Muscle of back (tissue), 11 donors: Measurements from ENCODE around the gene DAAM1. TPM values are rescaled to one million over a fixed set of nuclear protein-coding genes. Genes with fewer than 3 reads are reported as not detected.
A peak's percentile ranks its signal among the peaks of the same experiment; 100 is the strongest.

Source experiments
- DNase-seq, 3 donors: peaks; one replicate each; pipeline versions ENCODE4 v3.0.0 to v3.0.0-alpha.2; 2013
- polyA plus RNA-seq, 10 donors: library from polyadenylated mRNA; unstranded; fragments of 120-200 nt; gene quantifications; one replicate each; pipeline ENCODE4 v1.2.1, GENCODE V29; 2013; ENCODE audit not compliant: insufficient read length in 10 of 10

The DAAM1 gene
- polyA plus RNA-seq, 10 donors: 31.1 to 58.2 (median 40.2) TPM

- no peak for DNase-seq
Measured at GRCh38 chr14:59186306-59186705, 2.2 kb upstream of the DAAM1 start.

GRCh38 chr14:59187118-59187517, 1.3 kb upstream of the DAAM1 start:
- DNase-seq: no peak

- no peak for DNase-seq
Measured at GRCh38 chr14:59187802-59188460, 536 bp upstream of the DAAM1 start.

- DNase-seq: no peak
Measured at GRCh38 chr14:59189091-59189785, 771 bp downstream of the DAAM1 start.

DNA sequence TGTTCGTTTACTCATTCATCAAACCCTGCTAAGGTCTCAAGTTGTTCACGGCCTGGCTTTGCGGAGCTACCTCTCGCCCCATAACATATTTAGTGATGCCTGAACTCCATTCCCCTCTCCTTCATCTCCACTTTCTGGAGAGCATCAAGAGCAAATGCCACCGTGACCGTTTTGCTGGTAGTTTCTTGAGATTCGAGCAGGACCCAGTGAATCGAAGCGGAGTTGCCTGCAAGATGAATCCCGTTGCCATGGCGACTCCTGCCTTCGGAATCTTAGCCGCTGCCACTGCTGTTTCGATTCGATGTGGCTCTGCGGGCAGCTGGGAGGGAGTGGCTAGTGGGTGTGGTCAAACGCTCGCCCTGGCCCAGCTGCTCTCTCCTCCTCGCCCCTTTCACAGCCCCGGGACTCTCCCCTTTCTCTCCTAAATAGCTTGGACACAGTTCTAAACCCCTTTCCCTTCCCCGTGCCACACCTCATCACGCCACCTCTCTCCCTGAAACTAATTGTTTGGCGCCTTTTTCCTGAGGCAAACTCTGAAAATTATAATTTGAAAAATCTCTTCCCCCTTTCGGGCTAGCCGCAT, 1.4 kb downstream of the DAAM1 start:
- peak; percentile 82 to 93 (median 84) for DNase-seq

- no peak for DNase-seq
Measured at GRCh38 chr14:59190372-59190771, 1.9 kb downstream of the DAAM1 start.

DNA sequence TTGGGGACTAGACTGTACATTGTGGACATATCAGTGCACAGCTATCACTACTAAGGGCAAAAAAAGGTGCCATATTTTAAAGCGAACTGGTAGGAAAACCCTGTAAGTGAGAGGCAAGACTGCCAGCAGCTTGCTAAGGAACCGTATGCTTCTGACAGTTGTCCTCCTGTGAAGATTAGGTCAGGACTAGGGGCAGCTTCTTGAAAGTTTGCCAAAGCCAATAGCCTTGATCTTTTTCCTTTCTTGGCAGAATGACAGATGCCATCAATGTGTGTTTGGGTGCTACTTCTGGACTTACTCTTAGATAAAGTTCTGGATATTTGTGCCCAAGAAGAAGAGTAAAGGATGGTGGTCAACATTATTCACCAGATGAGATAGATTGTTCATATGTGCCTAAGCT, 7.4 kb downstream of the DAAM1 start:
- no peak for DNase-seq

DNA sequence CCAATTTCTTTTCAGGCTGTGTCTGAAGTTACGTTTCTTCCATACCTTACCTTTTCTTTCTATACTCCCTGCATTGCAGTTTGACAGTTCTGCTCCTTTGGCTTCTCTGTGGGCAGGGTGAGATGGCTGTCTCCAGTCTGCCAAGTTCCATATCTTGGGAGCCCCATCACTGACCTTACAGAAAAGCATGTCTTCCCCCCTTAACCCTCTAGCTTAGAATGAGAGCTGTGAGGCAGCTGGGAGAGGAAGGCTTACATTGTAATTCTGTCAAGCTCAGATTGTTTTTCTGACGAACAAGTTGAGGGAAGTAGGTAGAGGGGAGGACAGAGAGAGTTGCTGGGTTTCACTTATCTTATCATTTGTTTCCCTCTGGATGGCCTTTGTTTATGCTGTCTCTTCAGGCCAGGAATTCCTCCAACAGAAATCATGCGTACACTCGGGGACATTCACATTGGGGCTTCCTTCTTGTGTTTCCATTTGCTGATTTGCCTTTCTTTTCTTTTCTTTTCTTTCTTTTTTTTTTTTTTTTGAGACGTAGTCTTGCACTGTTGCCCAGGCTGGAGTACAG, 9.3 kb downstream of the DAAM1 start:
- DNase-seq: no peak

DNA sequence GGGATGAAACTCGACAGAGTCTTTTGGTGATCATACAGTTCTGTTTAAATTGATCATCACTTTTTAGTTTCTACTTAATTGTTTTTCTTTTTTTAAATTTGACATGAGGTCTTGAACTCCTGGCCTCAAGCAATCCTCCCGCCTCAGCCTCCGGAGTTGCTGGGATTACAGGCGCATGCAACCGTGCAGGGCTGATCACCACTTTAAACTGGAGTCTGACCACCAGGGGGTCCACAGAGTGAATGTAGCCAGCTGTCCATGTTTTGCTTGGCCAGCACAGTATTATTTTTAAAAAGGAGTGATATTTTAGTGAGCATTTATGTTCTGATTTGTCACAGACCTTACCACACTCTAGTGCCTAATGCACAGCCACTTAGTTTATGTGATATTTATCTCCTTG, 10.7 kb downstream of the DAAM1 start:
- no peak for DNase-seq

- no peak for DNase-seq
Measured at GRCh38 chr14:59199614-59200013, 11.1 kb downstream of the DAAM1 start.

DNA sequence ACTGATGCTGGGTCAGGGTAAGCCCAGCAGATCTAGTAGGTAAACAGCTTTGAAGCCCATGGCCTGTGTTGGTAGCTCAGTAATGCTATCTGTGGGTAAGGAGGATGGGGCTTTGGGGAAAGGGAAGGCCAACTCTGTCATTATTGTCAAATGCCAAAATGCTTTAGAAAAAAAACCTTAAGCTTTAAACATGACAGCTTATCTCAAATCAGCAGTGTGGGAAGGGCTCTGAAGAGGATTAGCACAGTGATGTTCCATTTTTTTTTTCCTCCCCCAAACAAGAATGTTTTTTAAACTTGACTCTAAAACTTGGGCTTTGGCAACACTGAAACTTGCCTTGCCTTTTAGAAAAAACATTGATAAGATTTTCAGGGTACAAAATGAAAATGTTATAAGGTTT, 11.7 kb downstream of the DAAM1 start:
- no peak for DNase-seq

GRCh38 chr14:59202031-59202430, 13.6 kb downstream of the DAAM1 start:
- DNase-seq: no peak

- DNase-seq: no peak
Measured at GRCh38 chr14:59204305-59204704, 15.8 kb downstream of the DAAM1 start.

- no peak for DNase-seq
Measured at GRCh38 chr14:59206892-59207291, 18.4 kb downstream of the DAAM1 start.

DNA sequence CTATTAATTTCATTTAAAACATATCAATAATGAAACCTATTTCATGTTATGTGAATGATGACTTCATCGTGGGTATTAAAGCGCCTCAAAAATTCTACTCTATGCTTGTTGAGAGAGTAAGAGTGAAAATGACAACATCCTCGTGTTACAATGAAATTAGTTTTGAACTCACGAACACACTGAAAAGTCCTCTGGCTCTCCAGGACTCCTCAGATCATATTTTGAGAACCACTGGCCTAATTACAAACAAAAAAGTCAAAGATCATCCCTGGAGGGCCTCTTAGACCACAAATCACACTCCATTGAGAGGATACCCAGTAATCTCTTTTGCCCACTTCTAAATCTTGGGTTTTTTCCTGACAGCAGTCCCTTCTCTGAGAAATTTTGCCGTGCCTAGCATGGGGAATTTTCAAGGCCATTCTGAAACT, 19.1 kb downstream of the DAAM1 start:
- no peak for DNase-seq

GRCh38 chr14:59208224-59208814, 19.9 kb downstream of the DAAM1 start:
- DNase-seq: peak in 1 of 3 donors; percentile 16

DNA sequence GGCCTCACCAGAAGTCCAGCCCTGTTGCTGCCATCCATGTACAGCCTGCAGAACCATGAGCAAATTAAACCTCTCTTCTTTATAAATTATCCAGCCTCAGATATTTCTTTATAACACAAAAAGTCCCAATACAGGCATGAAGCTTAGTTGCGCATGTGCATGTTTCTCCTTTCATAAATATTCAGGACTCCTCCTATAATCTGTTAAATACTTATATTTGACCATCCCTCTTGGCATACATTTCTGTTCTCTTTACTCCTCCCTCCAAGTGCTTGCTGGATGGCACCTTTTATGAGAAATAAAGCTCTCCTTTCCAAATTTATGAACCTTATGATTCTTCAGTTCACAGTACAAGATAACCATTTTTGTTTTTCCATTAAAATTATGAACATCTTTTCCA, 20.5 kb downstream of the DAAM1 start:
- DNase-seq: no peak

DNA sequence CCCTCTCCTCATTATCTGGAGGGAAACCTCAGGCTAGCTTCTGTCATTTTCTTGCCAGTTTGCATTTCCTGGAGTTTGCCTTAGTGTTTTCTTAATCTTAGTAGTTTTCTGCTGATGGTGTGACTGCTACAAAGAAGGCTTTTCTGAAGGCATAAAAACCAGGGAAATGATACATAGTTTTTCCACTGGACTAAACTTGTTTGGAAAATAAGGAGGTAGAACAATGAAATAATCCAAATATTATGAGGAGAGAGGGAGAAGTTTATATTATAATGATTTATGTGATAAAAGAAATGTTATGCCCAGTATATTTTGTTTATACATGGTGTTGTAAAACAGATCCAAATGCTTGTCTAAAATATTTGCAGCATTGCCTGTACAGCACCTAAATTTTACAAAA, 22.2 kb downstream of the DAAM1 start:
- no peak for DNase-seq

DNA sequence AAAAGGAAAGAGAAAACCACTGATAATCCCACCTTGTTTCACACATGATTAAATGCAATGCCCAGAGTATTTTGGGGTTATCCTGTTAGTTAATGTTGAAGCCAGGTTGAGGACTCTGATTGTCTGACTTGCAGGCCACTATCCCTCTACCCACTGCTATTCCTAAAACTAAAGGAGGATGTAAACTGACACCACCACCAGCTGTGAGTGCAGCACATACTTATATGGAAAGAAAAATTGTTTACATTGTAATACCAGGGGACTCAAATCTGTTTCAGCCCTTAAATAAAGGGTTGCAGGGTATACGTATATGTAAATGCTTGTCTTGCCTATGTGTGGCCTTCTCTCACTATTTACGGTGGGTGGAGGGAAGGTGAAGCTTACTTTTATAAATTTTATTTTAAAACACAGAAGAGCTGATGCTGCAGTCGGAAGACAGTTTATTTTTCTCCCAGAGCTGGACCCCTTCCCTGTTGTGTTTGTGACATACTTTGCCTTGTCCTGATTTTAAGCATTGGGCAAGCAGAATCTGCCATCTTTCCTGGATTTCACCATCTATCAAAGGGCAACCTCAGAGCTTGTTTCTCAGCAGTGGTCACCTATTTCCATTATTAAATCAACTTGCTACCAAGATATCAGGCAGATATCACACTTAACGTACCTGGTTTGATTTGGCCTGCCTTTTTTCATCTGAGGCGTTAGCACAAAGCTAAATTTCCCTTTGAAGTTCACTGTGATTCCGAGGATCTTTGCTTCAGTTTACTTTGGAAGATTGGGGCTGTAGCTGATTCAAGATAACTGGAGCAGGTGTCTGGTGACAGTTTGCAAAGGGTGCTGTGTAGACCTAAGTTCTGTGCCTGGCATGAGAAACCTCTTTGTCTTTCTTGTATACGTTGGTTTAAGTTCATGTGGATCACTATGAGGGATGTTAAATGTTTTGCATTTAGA, 25.2 kb downstream of the DAAM1 start:
- peak in 2 of 3 donors; percentile 53 to 75 for DNase-seq

DNA sequence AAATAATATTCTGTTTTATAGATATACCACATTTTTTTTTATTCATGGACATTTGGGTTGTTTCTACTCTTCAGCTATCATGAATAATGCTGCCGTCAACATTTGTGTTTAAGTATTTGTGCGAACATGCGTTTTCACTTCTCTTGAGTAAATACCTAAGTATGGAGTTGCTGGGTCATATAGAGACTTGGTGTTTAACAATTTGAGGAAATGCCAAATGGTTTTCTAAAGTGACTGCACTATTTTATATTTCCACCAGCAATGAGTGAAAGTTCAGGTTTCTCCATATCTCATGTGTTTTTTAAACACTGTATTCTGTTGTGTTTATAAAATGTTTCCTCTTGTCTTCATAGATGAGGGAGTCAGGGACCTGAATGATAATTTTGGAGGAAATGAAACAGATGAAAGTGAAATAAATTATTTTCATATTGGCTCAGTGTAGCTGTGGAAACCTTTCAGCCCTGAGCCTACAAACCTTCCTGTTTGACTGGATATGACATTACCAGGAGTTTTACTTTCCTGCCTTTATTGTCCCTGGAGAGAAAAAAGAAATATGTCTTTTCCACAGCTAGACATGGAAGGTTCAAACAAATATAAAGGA, 26.3 kb downstream of the DAAM1 start:
- DNase-seq: no peak

- peak; percentile 66 to 89 (median 80) for DNase-seq
Measured at GRCh38 chr14:59215322-59215721, 26.9 kb downstream of the DAAM1 start.
